ENCODE measurements around the gene HMCES.

Gene HMCES, protein sequence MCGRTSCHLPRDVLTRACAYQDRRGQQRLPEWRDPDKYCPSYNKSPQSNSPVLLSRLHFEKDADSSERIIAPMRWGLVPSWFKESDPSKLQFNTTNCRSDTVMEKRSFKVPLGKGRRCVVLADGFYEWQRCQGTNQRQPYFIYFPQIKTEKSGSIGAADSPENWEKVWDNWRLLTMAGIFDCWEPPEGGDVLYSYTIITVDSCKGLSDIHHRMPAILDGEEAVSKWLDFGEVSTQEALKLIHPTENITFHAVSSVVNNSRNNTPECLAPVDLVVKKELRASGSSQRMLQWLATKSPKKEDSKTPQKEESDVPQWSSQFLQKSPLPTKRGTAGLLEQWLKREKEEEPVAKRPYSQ

DNA sequence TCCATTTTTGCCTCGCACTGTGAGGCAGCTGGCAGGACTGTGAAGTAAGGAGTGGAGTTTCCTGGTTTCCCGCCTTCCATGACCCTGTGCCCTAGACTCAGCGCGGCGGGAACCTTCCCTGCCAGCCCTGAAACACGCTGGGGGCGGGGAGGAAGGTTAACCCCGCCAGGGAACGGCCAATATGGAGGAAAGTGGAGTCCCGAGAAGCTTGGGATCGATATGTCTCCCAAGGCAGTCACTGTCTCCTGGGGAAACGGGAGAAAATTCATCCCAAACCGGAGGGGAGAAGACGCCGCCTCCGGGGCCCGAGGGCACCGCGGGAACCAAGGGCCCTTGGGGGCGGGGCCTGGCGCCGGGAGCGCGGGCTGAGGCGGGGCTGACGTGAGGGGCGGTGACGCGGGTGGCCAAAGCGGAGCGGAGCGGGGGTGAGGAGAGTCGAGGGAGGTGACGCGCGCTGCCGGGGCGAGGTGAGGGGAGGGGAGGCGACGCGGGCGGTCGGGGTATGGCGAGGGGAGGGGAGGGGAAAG, at the start of gene HMCES:
Gene HMCES, plus strand, starts transcription at position 432 of the 527 bp plus-strand sequence. CDS start 863 bp downstream, outside the sequence.
- DNase-seq = peak; percentile 98

DNA sequence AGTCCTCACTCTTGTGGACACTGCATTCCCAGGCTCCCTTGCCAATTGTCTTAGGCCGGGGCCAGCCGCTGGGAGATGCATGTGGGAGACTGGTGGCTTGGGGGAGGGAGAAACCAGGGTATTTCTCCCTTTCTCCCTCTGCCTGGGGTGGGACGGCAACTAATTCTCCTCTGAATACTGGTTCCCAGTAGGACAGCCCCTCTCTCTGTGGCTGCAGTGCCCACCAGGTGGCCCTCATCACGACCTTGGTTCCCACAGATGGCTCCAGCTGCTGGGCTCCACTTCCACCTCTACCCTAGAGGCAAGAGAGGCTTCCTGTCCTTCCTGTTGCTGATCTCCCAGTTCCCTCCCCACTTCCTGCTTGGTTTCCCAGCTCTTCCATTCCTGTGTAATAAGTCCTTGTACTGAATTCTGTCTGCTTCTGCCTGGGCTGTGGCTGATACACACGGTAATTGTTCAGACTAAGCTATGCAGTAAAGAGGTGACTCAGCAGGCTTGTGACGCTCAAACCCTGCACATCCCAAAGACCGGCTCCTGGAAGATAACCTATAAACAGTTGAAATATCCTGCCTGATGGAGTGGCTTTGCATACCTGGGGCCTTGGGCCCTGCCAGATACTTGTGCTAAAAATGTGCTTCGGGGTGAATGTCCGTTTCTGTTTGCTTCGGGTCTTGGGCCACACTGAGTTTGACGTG, 49.6 kb upstream of the HMCES start:
- DNase-seq = no peak

DNA sequence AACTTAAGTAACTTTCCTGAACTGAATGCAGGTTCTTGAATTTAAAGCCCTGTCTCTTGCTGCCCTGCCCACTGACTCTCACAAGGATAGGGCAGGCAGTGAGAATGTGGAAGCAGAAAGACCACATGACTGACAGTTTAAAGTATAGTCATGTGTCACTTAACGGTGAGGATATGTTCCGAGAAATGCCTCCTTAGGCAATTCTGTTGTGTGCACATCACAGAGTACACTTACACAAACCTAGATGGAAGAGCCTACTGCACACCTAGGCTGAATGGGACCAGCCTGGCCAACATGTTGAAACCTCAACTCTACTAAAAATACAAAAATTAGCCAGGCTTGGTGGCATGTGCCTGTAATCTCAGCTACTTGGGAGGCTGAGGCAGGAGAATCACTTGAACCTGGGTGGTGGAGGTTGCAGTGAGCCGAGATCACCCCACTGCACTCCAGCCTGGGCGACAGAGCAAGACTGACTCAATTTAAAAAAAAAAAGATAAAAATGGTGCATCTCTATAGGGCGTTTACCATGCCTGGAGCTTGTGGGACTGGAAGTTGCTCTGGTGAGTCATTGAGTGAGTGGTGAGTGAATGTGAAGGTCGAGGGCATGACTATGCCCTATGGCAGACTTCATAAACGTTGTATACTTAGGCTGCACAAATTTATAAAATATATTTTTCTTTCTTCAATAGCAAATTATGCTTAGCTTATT, 48.2 kb upstream of the HMCES start:
- peak; percentile 15 for DNase-seq

DNA sequence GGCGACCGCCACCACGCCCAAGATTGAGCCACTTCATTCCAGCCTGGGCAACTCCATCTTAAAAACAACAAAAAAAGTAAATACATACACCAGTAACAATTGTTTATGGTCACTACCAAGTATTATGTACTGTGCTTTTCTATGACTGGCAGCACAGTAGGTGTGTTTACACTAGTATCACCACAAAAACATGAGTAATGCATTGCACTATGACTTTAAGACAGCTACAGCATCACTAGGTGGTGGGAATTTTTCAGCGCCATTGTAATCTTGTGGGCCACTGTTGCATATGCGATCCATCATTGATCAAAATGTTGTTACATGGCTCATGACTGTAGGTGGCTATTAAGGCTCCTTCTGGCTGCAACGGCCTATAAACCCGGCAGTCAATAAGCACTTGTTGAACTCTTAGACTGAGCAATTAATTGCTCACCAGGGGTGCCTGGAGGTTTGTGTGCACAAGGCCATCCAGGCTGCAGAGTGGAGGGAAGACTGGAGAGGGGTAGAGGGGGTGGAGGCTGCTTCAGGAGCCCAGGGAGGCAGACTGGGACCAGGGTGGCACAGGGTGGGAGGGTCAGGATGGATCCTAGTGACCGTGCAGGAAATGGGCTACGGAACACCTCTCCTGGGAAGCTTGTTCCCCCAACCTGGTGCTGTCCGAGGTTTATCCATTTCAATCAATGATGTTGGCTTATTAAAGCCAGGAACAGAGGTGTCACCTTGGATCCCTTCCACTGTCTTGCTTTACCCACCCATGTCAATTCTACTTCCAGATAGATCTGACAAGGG, 47.1 kb upstream of the HMCES start:
- no peak for DNase-seq

DNA sequence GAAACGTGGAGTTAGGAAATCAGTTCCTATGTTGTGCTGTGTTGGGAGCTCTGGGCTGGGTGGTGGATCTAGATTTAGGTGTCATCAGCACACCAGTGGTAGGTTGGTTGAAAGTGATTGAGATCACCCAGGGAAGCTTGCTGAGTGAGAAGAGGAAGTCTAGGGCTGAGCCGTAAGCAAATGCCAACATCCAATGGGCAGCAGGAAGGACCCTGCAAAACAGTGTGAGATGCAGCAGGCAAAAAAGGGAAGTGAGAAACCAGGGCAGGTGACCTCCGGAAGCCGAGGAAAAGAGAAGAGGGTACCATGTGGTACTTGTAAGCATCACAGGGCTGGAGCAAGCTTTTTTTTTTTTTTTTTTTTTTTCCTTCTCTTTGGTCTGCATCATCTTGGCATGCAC, 45.1 kb upstream of the HMCES start:
- DNase-seq = no peak

DNA sequence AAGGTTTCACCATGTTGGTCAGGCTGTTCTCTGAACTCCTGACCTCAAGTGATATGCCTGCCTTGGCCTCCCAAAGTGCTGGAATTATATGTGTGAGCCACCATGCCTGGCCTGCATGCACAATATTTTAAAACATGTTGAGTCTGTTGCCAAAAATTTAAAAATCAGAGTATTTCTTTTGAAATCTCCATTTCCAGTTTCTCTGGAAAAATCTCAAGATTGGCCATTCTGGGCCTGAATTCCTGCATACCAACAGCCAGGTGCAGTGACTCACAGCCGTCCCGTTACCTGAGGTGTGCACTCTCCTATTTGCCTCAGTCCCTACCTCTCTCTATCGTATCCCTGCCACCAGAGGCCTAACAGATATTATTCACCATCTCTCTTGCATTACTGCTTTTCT, 44.2 kb upstream of the HMCES start:
- no peak for DNase-seq

DNA sequence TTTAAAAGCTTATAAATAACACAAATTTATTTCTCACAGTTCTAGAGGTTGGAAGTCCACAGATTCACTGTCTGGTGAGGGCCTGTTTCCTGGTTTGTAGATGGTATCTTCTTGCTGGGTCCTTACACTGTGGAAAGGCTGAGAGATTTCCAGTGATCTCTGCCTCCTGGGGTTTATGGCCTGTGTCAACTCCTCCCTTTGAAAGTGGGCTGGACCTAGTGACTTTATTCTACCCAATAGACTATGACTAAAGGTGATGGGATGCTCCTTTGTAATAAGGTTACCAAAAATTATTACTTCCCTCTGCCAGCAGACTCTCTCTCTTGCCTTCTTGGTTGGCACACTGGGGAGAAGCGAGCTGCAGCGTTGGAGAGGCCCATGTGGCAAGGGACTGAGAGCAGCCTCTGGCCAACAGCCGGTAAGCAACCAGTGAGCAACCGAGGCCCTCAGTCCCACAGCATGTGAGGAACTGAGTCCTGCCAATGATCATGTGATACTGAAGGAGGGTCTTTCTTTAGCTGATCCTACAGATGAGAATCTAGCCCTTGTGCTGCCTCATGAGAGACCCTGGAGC, 43.2 kb upstream of the HMCES start:
- no peak for DNase-seq

DNA sequence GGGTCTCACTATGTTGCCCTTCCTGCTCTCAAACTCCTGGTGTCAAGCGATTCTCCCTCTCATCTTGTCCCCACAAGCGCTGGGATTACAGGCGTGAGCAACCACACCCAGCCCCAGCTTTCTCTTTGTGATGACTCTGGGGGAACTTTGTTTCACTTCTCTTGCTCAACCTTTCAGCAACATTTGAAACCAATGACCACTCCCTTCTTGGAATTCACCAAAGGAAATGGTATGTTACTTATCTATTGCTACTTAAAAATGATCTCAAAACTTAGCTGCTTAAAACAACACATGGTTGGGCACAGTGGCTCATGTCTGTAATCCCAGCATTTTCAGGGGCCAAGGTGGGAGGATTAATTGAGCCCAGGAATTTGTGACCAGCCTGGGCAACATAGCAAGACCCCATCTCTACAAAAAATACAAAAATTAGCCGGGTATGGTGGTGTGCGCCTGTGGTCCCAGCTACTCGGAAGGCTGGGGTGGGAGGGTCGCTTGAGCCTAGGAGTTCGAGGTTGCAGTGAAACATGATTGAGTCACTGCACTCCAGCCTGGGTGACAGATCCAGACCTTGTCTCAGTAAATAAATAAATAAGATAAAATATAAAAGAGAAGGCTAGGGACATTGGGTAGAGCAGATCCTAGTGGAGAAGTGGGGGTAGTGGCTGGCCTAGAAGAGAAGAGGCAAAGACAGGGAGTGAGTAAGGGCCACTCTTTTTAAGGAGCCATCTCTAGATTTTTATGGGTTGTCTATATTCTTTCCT, 39.5 kb upstream of the HMCES start:
- DNase-seq = no peak

DNA sequence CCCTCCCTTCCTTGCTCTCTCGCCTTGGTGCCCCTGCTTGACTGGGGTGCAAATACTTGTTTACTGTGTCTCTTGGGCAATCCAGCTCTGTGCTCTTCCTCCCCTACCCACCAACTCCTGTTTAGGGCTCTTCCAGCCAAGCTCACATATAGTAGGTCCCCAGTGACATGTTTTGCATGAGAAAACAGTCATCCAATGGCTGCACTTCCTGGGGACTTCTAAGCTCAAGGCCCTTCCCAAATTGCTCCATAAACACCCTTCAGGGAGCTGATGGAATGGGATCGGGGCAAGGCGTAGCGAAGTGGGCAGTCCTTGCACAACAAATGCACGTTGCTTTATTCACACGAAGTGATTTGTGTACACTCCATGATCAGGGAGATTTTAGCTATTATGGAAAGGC, 38.7 kb upstream of the HMCES start:
- DNase-seq = no peak

DNA sequence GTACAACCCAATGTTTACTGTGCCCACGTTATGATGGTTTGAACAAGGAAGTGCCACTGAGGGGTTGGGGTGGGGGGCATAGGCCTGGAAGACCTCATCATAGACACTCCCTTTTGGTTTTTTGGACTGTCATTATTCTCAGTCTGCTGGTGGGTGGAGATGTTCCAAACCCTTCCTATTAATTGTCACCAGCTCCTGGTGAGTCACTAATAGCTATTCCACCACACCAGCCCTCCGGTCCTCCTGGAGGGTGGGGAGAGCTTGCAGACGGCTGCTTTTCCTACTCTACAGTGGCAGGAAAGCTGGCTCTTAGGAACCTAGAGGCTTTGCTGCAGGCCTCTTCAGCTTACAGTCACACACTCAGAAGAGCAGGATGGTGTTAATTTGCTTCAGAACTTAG, 38.2 kb upstream of the HMCES start:
- DNase-seq = no peak

DNA sequence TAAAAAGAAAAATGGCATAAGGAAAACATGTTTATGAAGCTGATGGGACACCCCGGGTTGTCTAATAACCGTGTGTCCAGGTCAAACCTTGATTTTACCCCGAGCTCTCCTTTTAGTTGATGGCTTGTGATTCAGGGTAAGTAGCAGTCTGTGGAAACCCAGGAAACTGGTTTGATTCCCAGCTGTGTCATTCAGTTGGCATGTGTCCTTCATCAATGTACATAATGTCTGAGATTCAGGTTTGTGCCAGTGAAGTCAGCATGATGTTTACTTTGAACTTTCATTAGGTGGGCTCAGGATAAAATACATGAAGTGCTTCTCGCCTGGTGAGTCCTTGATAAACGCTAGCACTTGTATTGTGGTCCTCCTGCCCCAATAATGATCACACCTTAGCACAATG, 33.5 kb upstream of the HMCES start:
- DNase-seq = no peak

DNA sequence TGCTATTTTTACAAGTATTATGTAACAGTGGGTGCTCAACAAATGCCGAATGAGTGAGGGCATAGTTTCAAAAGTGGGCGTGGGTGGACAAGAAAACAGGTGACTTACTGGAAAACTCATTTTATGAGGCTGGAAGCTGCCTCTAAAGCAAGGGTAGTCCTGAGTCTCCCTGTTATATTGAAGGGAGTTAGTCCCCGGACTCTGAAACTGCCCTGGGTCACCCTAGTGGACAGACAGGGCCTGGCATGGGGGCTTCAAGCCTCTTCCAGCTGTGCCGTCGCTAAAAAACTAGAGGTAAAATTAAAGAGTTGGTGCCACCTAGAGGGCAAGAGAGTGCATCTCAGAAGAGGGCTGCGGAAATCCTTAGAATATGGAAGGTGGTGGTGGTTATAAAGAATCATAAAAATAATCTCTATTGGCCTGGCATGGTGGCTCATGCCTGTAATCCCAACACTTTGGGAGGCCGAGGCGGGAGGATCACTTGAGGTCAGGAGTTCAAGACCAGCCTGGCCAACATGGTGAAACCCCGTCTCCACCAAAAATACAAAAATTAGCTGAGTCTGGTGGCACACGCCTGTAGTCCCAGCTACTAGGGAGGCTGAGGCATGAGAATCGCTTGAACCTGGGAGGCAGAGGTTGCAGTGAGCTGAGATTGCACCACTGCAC, 32.9 kb upstream of the HMCES start:
- DNase-seq = peak; percentile 69

DNA sequence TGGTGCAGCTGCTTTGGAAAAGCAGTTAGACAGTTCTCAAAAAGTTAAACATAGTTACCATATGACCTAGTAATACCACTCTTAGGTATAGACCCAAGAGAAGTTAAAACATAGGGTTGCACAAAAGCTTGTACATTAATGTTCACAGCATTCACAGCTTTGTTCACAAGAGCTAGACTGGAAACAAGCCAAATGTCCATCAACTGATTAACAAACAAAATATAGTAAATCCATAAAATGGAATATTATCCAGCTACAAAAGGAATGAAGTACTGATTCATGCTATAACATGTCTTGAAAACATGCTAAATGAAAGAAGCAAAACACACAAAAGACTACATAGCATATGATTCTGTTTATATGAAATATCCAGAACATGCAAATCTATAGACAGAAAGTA, 32.0 kb upstream of the HMCES start:
- no peak for DNase-seq

DNA sequence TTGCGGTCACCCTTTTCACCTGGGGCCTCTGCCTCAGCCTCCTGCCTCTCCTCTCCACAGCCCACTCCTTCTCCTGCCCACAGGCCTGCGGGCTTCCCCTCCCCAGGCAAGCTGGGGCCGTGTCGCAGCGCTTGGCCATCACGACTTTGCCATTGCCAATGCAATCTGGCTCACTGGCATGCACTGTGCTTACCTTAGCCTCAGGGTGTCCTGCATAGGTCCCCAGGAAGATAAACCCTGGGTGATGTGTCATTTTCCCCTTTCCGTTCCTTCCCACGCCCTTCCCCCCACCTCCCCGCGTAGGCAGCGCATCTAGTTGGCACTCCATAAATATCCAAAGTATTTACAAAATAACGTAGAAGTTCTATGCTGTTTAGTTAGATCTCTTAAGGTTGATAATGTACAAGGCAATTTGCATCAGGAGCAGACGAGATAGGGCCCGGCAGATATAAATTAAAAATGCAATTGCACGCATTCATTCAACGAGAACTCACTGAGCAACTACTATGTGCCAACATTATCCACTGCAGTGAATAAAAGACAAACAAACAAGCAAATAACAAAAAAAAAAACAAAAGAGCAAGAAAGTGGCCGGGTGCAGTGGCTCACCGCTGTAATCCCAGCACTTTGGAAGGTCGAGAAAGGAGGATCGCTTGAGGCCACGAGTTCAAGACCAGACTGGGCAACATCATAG, 30.2 kb upstream of the HMCES start:
- DNase-seq = no peak

DNA sequence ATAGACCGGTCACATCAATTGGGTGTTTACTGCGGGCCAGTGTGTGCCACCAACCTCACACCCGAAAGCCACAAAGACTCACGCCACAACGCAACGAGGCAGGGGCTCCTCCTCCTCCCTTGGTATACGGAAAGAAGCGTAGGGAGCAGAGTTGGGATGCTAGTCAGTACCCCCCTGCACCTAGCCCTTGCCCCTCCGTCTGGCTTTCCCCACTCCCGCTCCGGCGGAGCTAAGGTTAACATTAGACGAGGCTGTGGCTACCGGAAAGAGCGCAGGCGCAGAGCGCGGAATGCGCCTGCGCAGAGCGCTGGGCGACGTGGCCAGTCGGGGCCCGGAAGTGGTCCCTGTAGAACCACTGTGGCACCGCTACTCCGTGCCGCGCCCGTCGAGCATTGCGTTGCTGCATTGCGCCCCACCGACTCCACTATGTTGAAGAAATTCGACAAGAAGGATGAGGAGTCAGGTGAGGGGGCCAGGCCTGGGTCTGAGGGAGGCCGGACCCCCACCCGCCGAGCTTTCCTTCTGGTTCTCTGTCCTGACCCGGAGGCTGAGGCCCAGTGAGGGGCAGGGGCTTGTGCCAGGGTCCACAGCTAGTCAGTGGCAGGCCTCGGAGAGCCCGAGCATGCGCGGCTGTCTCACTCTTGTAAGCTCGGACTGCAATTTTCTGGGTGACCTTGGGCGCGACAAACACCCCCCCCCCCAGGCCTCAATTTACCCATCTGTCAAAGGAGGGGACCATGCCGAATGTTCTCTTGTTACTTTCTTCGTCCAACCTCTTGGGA, 29.2 kb upstream of the HMCES start, which contains the start of gene COPG1:
Gene COPG1, plus strand, starts transcription at position 323 of the 782 bp plus-strand sequence. Its CDS starts 104 bp downstream, at position 427.
- peak; percentile 89 for DNase-seq

DNA sequence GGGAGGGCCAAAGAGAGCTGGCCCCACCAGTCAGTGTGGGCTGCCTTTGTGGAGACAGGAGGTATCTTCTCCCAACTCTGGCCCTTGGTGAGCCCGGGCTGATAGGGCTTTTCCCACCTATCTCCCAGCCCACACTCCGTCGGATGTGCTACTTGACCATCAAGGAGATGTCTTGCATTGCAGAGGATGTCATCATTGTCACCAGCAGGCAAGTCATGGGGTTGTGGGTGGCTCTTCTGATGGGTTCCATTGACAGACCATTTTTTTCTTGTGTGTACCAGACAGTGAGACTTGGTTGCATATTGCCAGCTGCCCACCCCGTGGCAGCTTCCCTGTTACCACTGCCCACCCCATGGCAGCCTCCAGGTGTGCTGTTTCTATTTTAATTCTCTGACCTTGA, 25.9 kb upstream of the HMCES start:
- DNase-seq = no peak

DNA sequence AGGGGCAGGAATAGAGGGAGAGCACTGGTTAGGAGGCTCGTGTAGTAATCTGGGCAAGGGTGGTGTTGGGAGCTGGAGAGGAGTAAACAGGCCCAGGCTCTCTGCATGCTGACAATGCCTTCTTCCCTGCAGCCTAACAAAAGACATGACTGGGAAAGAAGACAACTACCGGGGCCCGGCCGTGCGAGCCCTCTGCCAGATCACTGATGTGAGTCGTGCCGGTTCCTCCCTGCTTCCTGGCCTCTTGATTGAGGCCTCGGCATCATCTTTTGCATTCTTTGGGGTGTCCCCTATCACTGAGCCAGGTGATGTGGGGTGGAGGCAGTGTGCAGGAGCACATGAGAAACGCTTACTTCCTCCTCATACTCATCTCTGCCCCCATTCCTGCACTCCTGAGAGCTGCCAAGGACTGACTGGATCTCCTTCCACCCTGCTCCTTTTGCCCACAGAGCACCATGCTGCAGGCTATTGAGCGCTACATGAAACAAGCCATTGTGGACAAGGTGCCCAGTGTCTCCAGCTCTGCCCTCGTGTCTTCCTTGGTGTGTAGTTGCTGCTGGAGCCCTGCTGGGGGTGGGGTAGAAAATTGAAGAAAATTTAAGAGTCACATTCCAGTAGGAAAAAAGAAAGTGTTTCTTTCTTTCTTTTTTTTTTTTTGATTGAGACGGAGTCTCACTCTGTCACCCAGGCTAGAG, 24.0 kb upstream of the HMCES start:
- no peak for DNase-seq

DNA sequence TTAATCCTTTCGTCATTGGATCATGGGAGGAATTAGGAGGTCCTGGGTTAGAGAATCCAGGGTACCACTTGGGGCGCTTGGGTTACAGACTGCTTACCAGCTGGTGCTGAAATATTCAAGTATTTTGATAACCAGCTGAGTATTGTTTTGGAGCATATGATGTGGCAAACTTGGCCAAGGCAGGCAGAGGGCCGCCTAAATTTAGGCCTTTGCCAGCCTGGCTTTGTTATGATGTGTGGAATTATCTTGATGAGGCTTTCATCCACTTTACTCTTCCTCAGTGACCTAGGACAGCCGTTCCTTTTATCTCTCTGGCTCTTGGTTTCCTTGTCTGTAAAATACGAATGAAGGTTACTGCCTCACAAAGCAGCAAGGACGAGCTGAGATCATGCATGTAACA, 22.4 kb upstream of the HMCES start:
- DNase-seq = no peak

DNA sequence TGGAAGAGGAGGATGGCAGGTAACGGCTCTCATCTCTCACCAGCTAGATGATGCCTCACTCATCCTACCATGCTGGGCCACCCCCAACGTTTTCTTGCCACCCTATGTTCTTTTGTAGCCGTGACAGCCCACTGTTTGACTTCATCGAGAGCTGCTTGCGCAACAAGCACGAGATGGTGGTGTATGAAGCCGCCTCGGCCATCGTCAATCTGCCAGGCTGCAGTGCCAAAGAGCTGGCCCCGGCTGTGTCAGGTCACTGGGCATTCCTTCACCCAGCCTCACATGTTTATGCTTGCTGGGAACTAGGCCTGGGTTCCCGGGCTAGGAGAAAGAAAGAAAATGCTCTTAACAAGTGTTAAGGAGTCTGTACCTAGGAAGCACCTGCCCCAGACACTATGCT, 21.1 kb upstream of the HMCES start:
- DNase-seq = no peak

Measured in CD4-positive, alpha-beta T cell treated with Interleukin-17A for 4 hours (primary cell).